Measurements from ENCODE around the gene ATXN1.

ATXN1 gene

DNA sequence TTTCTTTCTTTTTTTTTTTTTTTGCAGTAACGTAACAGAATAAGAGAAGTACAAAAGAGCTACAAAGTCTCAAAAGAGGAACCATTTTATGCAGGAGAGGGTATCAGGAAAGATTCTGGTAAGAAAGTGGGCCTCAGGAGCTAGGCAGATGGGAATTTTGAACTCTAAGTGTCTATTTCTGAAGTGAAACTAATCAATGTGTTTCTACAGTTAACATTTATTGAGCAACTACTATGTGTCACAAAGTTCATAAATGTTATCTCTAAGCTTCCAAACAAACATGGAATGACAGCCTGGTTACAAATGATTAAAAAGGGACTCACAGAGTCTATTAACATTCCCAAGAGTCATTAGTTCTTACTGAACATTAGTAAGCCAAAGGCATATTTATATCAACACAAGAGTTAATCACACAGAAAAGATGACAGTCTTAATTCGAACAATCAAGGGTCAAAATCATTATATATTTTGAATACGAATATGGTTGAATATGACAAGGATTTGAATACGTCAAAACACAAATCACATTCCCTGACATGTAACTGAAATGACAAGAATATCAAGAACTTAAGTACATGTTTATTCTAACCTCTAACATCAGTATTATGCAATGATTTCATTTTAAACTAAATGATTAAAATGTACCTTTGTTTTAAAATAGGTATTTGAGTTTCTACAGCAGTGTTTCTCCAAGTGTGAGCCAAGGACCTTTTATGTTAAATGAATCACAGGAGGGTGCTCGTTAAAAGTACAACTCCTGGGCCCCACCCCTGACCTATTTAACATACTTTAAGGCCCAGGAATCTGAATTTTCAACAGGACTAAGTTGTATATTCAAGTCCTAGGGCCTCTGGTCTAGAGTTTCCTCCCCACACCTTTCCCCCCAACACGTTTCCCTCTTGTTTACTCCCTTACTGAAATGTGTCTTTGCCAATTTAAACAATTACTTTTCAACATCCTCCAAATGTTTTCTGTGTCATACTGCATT is 89.7 kb downstream of the ATXN1 start:
- no peak for DNase-seq

DNA sequence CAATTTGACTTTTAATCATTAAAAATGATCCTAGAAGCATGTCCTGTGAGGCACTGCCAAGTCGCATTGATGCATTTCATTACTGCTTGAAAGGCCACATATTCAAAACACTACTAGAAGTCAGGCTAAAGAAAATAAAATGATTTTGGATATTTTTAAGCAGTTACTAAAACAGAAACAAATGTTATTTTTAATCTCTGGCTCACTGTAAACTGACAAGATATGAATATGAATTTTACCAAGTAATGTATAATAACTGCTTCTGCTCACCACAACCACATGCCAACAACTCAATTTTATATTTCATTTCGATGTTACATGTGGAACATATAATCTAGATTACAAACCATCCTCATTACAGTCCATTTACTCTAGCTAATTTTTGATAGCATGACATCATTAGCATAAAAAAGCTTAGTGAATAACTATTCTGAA is 90.6 kb downstream of the ATXN1 start:
- no peak for DNase-seq

DNA sequence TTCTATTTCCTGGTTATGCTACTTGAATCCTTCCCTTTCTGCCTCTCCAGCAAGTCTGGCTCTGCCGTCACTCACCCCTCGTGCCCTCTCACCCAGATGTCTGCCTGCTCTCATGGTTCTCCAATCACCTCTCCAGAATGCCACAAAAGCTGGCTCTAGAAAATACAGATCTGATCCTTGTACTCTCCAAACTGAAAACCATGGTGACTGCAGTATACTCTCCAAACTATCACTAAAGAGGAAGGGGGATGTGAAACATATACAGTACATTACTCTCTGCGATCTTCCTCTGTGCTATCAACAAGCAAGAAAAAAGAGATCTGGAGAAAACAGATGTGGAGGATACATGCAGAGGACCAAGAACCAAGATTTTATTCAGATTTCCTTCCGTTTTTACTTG is 91.1 kb downstream of the ATXN1 start:
- peak; percentile 57 to 68 for DNase-seq

DNA sequence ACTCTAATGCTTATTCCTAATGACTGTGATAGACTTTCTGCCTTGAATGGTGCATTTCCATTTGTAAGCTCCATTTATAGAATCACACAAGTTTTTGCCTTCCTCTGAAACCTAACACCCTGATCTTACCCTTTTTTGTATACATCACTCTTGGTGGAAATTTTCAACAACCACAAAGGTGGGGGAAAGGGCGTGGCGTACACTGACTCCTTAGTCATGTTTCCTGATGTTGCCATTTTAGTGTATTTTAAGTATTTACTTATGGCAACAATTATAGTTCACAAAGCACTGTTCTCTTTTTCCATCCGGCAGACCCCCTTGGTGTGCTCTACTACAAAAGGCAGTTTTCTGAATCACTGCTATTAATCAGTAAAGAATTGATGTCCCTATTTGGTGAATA is 92.0 kb downstream of the ATXN1 start:
- DNase-seq, result peak in 1 of 2 donors; percentile 29

DNA sequence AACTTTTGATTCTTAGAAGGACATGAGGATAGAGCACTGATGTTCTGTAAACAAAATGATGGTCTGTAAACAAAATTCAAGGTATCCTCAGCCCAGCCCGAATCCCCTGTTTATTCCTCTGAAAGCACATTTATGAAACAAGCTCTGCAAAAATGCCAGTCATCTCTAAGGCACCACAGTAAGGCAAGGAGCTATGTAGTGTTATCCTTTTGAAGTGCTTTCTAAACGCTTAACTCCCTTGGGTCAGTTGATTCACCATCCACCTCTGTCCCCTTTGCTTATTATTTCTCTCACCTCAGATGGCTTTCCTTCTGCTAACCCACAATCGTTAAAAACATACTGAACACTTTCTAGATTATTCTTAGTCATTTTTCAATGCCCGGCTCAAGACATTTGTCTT is 93.8 kb downstream of the ATXN1 start:
- no peak for DNase-seq

DNA sequence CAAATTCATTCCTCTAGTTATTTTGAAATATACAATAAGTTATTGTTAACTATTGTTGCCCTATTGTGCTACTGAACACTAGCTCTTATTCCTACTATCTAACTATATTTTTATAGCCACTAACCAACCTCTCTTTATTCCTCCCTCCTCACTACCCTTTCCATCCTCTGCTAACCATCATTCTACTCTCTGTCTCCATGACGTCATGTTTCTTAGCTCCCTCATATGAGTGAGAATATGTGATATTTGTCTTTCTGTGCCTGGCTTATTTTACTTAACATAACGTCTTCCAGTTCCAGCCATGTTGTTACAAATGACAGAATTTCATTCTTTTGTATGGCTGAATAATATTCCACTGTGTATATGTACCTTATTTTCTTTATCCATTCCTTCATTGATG is 95.3 kb downstream of the ATXN1 start:
- no peak for DNase-seq

DNA sequence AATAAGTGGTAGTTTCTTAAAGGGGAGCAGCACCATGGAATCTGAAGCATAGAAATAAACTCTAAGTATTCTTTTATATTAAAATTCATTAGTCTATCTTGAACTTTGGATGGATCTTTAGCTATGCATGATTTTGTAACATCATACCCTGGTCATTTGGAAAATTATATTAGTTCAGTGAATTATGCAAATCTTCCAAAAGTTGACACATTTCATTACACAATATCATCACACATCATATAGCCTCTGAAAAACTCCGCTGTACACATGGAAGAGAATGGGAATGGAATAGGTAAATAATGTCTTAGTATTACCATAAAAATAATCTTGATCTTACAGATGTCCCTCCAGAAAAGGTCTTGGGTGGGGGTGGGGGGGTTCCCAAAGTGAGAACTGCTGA is 96.1 kb downstream of the ATXN1 start:
- no peak for DNase-seq

DNA sequence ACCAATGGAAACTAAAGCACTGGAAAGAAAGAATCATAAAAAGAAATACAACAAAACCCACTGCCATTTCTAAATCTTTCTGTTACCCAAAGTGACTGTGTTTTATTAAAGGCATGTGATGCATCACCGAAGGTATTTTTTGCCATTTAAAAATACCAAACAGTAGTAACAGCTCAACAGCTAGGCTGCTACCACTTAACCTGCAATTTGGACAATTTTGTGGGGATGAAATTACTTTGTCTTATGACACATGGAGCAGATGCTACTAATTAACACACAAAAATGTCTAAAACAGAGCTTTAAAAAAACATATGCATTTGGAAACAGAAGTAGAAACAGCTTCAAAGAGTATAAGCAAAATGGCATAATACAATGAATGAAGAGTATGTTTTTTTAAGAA is 97.4 kb downstream of the ATXN1 start:
- DNase-seq, result no peak

DNA sequence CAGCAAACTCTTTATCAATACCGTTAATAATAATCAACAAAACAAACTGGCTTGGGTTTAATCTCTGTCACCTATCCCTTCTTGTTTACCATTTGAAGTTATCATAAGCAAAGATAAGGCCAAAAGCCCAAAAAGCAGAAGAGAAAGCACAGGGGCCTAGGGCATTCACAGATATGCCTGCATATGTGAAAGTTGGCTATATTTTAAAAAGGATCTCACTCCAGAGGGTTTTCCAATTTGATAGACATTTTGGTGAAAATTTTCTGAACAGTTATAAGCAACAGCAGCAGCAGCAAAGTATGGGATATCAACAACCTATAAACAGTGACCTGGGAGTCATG is 101.1 kb downstream of the ATXN1 start:
- peak in 1 of 2 donors; percentile 28 for DNase-seq

DNA sequence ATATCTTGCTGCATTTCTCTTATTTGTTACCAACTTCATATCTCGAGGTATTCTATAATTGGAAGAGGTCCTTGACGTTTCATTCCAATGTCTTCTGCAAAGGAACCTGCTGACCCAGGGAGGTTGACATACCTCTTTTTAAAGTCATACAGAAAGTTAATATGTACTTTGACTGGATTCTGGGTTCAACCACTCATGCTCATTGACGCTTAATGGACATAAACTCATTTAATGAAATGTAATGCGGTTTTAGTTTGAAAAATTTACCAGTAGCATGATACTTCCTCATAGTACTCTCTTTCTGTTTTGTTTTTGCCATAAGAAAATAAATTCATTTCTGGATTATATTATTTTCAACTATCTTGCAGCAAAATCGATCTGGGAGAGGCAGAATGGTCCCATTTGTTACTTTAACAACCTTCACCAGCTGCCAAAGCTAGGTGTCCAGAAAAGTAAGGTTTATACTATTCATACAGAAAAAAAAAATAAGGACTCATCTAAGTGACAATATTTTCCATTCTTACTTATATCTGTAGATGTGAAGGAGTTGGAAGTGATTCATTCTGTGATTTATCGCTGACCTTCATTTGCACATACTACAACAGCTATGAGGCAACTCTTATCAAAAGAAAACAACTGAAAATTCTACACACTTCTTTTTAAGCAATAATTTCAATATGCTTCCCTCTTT is 101.6 kb downstream of the ATXN1 start:
- no peak for DNase-seq

DNA sequence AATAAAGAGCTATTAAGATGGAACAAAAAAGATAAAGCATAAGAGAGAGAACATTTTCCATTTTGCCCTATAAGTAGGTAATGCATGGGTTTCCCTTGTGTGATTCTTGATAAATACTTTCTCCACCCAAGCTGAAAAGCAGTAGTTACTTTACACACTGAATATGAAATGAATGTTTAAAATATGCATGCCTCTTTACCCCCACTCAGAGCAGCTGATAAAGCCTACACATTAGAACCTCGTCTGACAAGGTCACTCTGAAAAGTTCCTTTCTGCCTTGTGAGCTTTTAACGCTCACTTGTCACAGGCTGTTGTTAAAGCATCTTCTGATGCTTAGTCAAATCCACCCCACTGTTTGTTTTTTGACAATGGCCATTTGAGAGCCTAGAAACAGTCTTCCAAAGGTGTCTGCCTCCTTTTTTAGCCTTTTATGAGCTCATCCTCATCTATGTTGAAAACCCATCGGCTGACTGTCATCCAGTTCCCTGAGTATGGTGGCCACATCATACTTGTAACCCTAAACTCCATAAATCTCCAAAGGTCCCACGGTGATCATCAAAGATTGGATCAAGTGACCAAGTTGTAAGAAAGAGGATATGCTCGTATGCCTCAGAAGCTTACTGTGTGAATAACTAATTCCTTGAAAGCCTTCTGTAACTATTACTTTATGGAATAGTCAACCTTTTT is 102.8 kb downstream of the ATXN1 start:
- peak; percentile 37 to 77 for DNase-seq

DNA sequence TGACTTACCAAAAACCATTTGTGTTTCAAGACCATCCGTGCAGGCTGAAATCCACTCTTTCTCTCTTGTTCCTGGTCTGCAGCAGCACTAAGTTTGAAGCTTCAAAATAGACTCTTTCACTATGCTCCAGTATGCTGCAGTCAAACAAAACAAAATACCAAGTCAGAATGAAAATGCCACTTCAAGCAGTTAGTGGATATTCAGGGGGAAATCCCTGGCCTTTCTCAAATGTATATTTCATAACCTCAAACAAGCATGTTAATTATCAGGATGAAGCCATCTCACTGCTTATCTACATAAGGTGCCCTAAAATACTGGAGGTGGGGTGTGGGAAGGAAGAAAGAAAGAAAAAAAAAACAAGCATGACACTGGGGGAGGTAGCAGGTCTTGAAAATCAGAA is 103.5 kb downstream of the ATXN1 start:
- no peak for DNase-seq

DNA sequence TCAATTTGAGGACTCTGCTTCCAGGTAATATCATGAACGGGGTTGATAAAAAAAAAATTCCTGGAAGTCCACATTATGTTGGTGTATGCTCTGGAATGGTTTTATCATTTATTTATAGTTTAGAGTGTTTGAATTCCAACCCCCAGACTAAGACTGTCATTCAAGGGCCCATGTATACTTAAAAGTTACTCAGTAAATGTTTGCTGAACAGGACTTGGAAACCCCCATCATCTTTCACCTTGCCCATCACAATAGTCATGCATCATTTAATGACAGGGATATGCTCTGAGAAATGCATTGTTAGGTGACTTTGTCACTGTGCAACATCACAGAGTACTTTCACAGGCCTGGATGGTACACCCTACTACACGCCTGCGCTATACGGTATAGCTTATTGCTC is 104.8 kb downstream of the ATXN1 start:
- DNase-seq, result no peak

DNA sequence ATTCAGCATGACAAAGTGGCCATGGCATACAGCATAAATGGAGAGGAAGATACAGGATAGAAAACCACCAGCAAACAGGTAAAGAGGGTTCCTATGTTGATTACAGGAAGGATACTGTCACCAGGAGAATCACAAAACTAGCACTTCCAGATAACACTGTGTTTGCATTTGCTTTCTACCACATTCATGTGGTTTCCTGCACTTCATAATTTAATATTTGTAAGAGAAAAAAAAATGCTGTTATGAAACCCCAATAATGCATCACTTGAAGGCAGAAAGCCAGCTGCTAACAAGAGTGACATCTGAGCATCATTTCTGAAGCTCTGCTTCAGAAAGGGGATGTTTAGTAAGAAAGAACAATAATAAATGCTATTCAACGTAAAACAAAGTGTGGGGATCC is 106.6 kb downstream of the ATXN1 start:
- no peak for DNase-seq

DNA sequence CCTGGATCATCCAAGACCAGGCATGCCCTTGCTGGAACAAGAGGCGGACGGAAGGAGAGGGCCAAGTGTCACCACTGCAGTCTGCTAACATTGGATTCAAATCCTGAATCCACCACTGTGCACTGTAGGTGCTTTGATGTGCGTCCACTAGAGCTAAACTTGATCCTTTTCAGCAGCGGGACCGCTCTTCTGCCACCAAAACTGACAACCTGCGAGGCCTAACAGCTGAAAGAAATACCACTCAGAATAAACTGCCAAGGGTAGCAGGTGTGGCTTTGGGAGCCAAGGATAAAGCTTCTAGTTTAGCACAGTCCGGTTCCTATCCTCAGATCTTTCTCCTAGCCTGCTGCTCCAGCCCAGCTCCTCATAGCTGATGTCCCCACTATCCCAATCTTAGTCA is 108.0 kb downstream of the ATXN1 start:
- no peak for DNase-seq

DNA sequence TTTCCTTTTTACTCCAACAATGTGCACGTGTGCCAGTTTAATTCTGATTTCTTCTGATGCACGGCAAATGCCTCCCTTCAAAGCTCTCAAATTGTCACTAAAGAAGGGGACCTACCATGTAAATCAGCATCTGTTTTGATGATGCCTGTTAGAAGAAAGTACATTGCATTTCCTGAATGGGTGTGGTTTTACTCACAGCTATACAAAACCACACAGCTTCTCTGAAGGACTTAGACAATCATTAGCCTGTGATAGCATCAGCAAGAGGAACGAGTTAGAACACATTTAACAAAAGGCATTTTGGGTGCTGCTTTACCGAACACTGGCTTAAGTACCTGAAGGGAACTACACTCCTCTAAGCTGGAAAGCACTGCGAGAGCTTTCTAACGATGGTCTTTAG is 109.4 kb downstream of the ATXN1 start:
- DNase-seq, result no peak

DNA sequence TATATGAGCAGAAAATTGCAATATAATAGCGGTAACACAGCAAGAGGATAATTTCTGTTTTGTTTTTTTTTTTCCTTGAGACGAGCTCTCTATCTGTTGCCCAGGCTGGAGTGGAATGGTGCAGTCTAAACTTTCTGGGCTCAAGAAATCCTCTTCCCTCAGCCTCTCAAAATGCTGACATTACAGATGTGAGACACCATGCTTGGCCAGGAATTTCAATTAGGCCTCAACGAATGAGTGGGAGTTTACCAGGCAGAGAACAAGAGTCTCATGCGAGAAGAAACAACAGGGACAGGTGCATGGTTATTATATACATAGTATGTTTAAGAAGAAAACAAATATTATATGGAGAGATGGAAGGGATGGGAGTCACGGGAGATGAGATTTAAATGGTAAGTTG is 111.4 kb downstream of the ATXN1 start:
- DNase-seq, result no peak

DNA sequence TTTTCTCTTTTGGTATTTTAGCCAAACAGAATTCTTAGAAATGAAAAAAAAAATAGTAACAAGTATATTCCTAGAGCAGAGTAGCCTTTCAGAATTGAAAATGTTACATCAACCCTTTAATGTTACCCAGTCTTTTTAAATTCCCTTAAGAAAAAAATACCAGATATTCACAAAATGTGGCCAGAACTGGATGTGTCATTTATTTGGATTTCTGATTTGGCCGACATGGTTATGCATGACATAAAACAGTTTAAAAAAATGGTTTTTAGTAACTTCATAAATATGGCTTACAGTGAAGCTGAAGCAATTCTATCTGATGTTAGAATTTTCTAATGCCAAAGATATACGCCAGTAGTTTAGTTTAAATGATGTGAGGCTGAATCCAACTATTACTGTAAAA is 112.0 kb downstream of the ATXN1 start:
- no peak for DNase-seq

DNA sequence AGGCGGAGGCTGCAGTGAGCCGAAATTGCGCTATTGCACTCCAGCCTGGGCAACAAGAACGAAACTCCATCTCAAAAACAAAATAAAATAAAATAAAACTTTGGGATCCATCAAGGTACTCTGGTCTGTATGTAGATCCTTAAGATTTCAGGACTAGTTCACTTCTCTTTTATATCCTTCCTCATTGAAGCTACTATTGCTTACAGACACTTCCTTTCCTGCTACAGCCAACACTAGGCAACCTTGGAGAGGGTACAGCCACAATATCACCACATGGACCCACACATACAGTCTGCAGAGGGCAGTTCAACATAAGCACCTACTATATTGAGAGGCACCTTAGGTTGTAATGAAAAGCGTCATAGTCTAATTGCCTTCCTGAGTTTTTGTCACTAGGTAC is 113.3 kb downstream of the ATXN1 start:
- DNase-seq, result peak; percentile 20 to 34

DNA sequence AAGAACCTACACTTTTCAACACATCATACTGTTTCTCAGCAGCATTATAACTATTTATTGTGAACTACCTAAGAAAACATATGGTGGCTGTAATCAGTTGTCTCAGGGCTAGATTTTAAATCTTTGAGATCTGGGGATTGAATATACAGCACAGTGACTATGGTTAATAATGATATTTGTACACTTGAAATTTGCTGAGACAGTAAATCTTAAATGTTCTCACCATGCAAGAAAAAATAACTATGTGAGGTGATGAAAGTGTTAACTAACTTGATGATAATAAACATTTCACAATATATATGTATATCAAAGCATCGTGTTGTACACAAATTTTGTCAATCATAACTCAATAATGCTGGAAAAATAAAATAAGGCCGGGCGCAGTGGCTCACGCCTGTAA is 113.8 kb downstream of the ATXN1 start:
- no peak for DNase-seq

DNA sequence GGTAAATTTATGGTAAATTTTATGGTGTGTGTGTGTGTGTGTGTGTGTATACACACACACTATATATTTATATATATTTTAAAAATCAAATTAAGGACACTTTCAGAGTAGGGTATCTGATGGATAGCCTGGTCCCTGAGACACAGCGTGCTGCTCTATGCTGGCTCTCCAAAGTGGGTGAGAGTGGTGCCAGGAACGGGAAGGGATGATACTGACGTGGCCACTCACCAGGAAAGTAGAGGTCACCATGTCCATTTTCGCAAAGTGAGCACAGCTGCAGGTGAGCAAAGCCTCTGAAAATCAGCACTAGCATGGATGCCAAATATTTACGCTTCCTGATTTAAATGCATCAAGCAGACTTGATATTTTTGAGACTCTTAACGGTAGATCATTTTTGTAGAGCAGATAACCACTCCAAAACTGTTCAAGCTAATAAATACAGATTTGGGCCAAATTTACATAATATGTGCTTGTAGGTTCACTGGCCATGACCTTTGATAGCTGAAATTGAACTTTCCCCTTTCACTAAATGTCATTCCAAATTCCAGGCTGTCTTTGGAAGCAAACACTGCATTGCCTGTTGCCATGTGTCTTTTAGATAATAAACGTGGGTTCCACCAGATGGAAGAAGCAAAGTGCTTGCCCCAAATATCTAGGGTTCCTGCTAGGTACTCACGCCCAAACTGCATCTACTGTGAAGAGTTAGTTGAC is 116.6 kb downstream of the ATXN1 start:
- DNase-seq, result no peak

DNA sequence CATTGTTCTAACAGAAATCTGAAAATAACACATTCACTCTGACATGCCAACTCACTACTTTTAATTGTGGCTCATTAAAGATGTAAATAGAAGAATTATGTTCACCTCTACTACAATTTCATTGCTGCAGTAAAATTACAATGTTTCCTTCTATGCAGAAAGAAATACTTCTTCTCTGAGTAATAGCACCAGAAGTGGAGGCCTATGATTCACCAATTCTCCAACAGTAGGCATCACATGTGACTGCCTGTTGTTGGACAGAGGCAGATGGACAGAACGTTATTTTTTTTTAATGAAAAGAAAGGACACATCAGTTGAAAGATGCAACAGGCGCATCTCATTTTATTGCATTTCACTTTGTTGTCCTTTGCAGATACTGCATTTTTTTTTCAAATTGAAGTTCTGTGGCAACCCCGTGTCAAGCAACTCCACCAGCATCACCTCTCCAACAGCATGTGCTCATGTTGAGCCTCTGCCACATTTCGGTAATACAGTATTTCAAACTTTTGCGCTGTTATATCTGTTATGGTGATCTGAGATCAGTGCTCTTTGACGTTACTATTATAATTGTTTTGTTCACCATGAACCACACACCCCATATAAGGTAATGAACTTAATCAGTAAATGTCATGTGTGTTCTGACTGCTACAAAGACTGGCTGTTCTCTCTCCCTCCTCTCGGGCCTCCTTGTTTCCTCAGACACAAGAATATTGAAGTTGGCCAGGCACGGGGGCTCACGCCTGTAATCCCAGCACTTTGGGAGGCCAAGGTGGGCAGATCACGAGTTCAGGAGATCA is 121.4 kb downstream of the ATXN1 start:
- DNase-seq, result peak in 1 of 2 donors; percentile 28
